Epithelial cell of proximal tubule (primary cell): ENCODE results near the gene BACH2. TPM values are rescaled to one million over a fixed set of nuclear protein-coding genes. Genes with fewer than 3 reads are reported as not detected.

ENCODE experiments used
- DNase-seq: peaks from one replicate; pipeline ENCODE4 v3.0.0-alpha.2; 2011; ENCODE audit warnings: low read depth
- H3K4me3 ChIP-seq: 2 replicates; pipeline ENCODE4 v1.5.1; 2011; ENCODE audit warnings: low read depth, mild to moderate bottlenecking, low read length
- CTCF ChIP-seq: conservative IDR thresholded peaks from 2 replicates; pipeline ENCODE4 v1.5.1; 2012; ENCODE audit warnings: low read depth, mild to moderate bottlenecking, low read length
- total RNA-seq: library from RNA; depleted of rRNA; stranded (reverse); fragments of >200 nt; gene quantifications from 2 replicates; pipeline ENCODE4 v1.2.3, GENCODE V29; 2015

BACH2 gene
- total RNA-seq, 1 donor from 2014 or later = 0.69 TPM

GRCh38 chr6:89965441-89966227, 331.0 kb downstream of the BACH2 start:
- no peak for DNase-seq
- H3K4me3 ChIP-seq = no peak overlapping the region
- no peak for TF ChIP-seq CTCF

- TF ChIP-seq CTCF = no peak
- no peak for DNase-seq
- no peak overlapping the region for H3K4me3 ChIP-seq
Observed at GRCh38 chr6:89963391-89963790, 333.3 kb downstream of the BACH2 start.

- no peak for DNase-seq
- H3K4me3 ChIP-seq = no peak overlapping the region
- no peak for TF ChIP-seq CTCF
Observed at GRCh38 chr6:89961481-89961880, 335.2 kb downstream of the BACH2 start.

GRCh38 chr6:89959883-89960282, 336.8 kb downstream of the BACH2 start:
- no peak for DNase-seq
- no peak for TF ChIP-seq CTCF
- no peak overlapping the region for H3K4me3 ChIP-seq

GRCh38 chr6:89956182-89956581, 340.5 kb downstream of the BACH2 start:
- no peak overlapping the region for H3K4me3 ChIP-seq
- no peak for DNase-seq
- no peak for TF ChIP-seq CTCF

- no peak overlapping the region for H3K4me3 ChIP-seq
- no peak for DNase-seq
- no peak for TF ChIP-seq CTCF
Observed at GRCh38 chr6:89955364-89955763, 341.3 kb downstream of the BACH2 start.

- no peak for TF ChIP-seq CTCF
- no peak for DNase-seq
- H3K4me3 ChIP-seq = no peak overlapping the region
Observed at GRCh38 chr6:89954721-89955148, 341.9 kb downstream of the BACH2 start.
